KG1 (cell line): Measurements from ENCODE around the gene RGS6.
"Not testable (repeated sequence)": the region's sequence is repeated elsewhere in the genome, so short reads cannot be mapped to it uniquely, and the experiment has no call there.

ENCODE experiments used
- DNase-seq: peaks from one replicate; lab custom pipeline; 2025; lab: John Stamatoyannopoulos, UW

RGS6 gene

GRCh38 chr14:72454388-72455160, 522.3 kb downstream of the RGS6 start:
- no peak for DNase-seq

GRCh38 chr14:72457641-72458040, 525.4 kb downstream of the RGS6 start:
- no peak for DNase-seq

GRCh38 chr14:72462056-72462455, 529.8 kb downstream of the RGS6 start:
- no peak for DNase-seq

- no peak for DNase-seq
Measured at GRCh38 chr14:72463291-72463866, 531.1 kb downstream of the RGS6 start.

- no peak for DNase-seq
Measured at GRCh38 chr14:72464226-72464625, 532.0 kb downstream of the RGS6 start.

GRCh38 chr14:72466325-72466724, 534.1 kb downstream of the RGS6 start:
- DNase-seq, result no peak

GRCh38 chr14:72471346-72471745, 539.1 kb downstream of the RGS6 start:
- DNase-seq, result no peak

- DNase-seq, result no peak
Measured at GRCh38 chr14:72472845-72473244, 540.6 kb downstream of the RGS6 start.

- peak; percentile 55 for DNase-seq
Measured at GRCh38 chr14:72476657-72477499, 544.6 kb downstream of the RGS6 start.

GRCh38 chr14:72477578-72477977, 545.3 kb downstream of the RGS6 start:
- DNase-seq, result not testable (repeated sequence)

GRCh38 chr14:72478471-72478893, 546.3 kb downstream of the RGS6 start:
- DNase-seq, result no peak

- DNase-seq, result no peak
Measured at GRCh38 chr14:72479461-72479931, 547.3 kb downstream of the RGS6 start.

GRCh38 chr14:72480464-72481243, 548.4 kb downstream of the RGS6 start:
- no peak for DNase-seq

GRCh38 chr14:72483311-72483710, 551.1 kb downstream of the RGS6 start:
- DNase-seq, result no peak

GRCh38 chr14:72485695-72486094, 553.5 kb downstream of the RGS6 start:
- DNase-seq, result no peak

GRCh38 chr14:72488514-72488913, 556.3 kb downstream of the RGS6 start:
- DNase-seq, result no peak

GRCh38 chr14:72492196-72492595, 560.0 kb downstream of the RGS6 start:
- DNase-seq, result no peak

GRCh38 chr14:72495668-72496067, 563.4 kb downstream of the RGS6 start:
- DNase-seq, result no peak

GRCh38 chr14:72498646-72499045, 566.4 kb downstream of the RGS6 start:
- DNase-seq, result no peak

GRCh38 chr14:72499746-72500145, 567.5 kb downstream of the RGS6 start:
- DNase-seq, result no peak

- no peak for DNase-seq
Measured at GRCh38 chr14:72500234-72500838, 568.1 kb downstream of the RGS6 start.
